SK-N-SH (cell line): ENCODE data around the gene OR51E1.

Experiments
- CTCF ChIP-seq: fragments of 200-600 bp; sonication (generic); IDR thresholded peaks from 2 replicates; pipeline ENCODE4 v1.6.1; 2017; ENCODE audit warnings: antibody characterized with exemption, mild to moderate bottlenecking, moderate library complexity
- ELF1 ChIP-seq: IDR thresholded peaks from 2 replicates; pipeline ENCODE4 v1.4.0; 2012
- EP300 ChIP-seq, 2 experiments: IDR thresholded peaks; 2 replicates each; pipeline versions ENCODE4 v1.4.0 to v1.6.1; 2012; ENCODE audit warnings: borderline replicate concordance in 1 of 2, low read depth in 1 of 2, low read length in 1 of 2
- MEF2A ChIP-seq: IDR thresholded peaks from 2 replicates; pipeline ENCODE4 v1.4.0; 2012; ENCODE audit warnings: low read depth, borderline replicate concordance
- MXI1 ChIP-seq: IDR thresholded peaks from 2 replicates; pipeline ENCODE4 v1.6.1; 2012; ENCODE audit warnings: mild to moderate bottlenecking, low read depth, low read length, improper control_type of control experiment
- NRF1 ChIP-seq: IDR thresholded peaks from 2 replicates; pipeline ENCODE4 v1.6.1; 2012; ENCODE audit warnings: low read depth, mild to moderate bottlenecking, low read length
- PBX3 ChIP-seq: IDR thresholded peaks from 2 replicates; pipeline ENCODE4; 2012
- RAD21 ChIP-seq: IDR thresholded peaks from 2 replicates; pipeline ENCODE4 v1.6.1; 2012; ENCODE audit warnings: mild to moderate bottlenecking, low read length
- REST ChIP-seq: IDR thresholded peaks from 2 replicates; pipeline ENCODE4 v1.6.1; 2012; ENCODE audit warnings: mild to moderate bottlenecking, low read depth, low read length, moderate library complexity
- RXRA ChIP-seq: IDR thresholded peaks from 2 replicates; pipeline ENCODE4 v1.4.0; 2012; ENCODE audit warnings: low read depth, mild to moderate bottlenecking, borderline replicate concordance
- SIN3A ChIP-seq: IDR thresholded peaks from 2 replicates; pipeline ENCODE4 v1.6.1; 2012; ENCODE audit warnings: low read depth, mild to moderate bottlenecking, low read length, moderate library complexity, borderline replicate concordance
- TAF1 ChIP-seq: IDR thresholded peaks from 2 replicates; pipeline ENCODE4 v1.6.1; 2012; ENCODE audit warnings: low read depth, mild to moderate bottlenecking, low read length, moderate library complexity, borderline replicate concordance
- TCF12 ChIP-seq: IDR thresholded peaks from 2 replicates; pipeline ENCODE4 v1.4.0; 2012
- YY1 ChIP-seq: IDR thresholded peaks from 2 replicates; pipeline ENCODE4 v1.4.0; 2012; ENCODE audit warnings: low read depth, mild to moderate bottlenecking

- TF ChIP-seq SIN3A (no peak), TAF1 (no peak), CTCF (no peak), MXI1 (no peak), RXRA (no peak), MEF2A (no peak), TCF12 (no peak), EP300 (IDR thresholded peaks at IDR 0.05; ENCODE audit: borderline replicate concordance in 1 of 2, low read depth in 1 of 2, low read length in 1 of 2) (no peak), NRF1 (no peak), YY1 (no peak), REST (no peak), ELF1 (no peak), PBX3 (no peak), RAD21 (no peak)
These were observed 41.0 kb downstream of the OR51E1 start for GRCh38 chr11:4684631-4685285.
